ENCODE results near the gene ITIH3. TPM values are rescaled to one million over a fixed set of nuclear protein-coding genes. Genes with fewer than 3 reads are reported as not detected.
A peak's percentile ranks its signal among the peaks of the same experiment; 100 is the strongest.

The ITIH3 gene
- total RNA-seq, 6 experiments from 2014 or later: 742 to 1,822 (median 982) TPM

- H3K9me3 ChIP-seq: no peaks in the 10 kb centered on the region
- ATAC-seq: no peak
- no peak overlapping the region for H3K27ac ChIP-seq
- no peak overlapping the region for H3K4me3 ChIP-seq
- TF ChIP-seq CTCF (IDR thresholded peaks at IDR 0.05): no peak
- no peak for TF ChIP-seq POLR2A (IDR thresholded peaks at IDR 0.05)
- peaks cover 0 to 57% (median 18%) of the 10 kb centered on the region in 4 donors for H3K36me3 ChIP-seq
- no peak for DNase-seq
- no peaks in the 10 kb centered on the region for H3K27me3 ChIP-seq
- peaks cover 0 to 74% (median 33%) of the 10 kb centered on the region in 4 donors for H3K4me1 ChIP-seq
- intact Hi-C loops (cut with DNase I): no loop called here
- WGBS (ENCODE audit: insufficient coverage, low coverage, low lambda C conversion rate, missing lambda C conversion rate): 52% methylated on average over 3 of the region's 3 CpGs
Measured at GRCh38 chr3:52783211-52783555, 11.4 kb upstream of the ITIH3 start.

- TF ChIP-seq CTCF (IDR thresholded peaks at IDR 0.05) (no peak), POLR2A (IDR thresholded peaks at IDR 0.05) (no peak)
- no peaks in the 10 kb centered on the region for H3K9me3 ChIP-seq
- peaks cover 0 to 83% (median 32%) of the 10 kb centered on the region in 4 donors for H3K4me1 ChIP-seq
- no peak for ATAC-seq
- whole genome bisulfite sequencing (ENCODE audit: insufficient coverage, low coverage, low lambda C conversion rate, missing lambda C conversion rate): 83% methylated on average over 8 of the region's 18 CpGs
- H3K36me3 ChIP-seq: peaks cover 0 to 65% (median 22%) of the 10 kb centered on the region in 4 donors
- peak; percentile 18 to 43 (median 42) for DNase-seq
- H3K27me3 ChIP-seq: no peaks in the 10 kb centered on the region
- no peak overlapping the region for H3K4me3 ChIP-seq
- intact Hi-C loops (cut with DNase I): no loop called here
- H3K27ac ChIP-seq: no peak overlapping the region
Measured at GRCh38 chr3:52784021-52784621, 10.5 kb upstream of the ITIH3 start.

- Histone ChIP-seq H3K9me3 (no peaks in the 10 kb centered on the region), H3K36me3 (peaks cover 0 to 65% (median 27%) of the 10 kb centered on the region in 4 donors), H3K4me1 (peaks cover 0 to 81% (median 27%) of the 10 kb centered on the region in 4 donors), H3K4me3 (no peak overlapping the region), H3K27me3 (no peaks in the 10 kb centered on the region), H3K27ac (peak overlapping the region in 1 of 3 donors; percentile 70)
- TF ChIP-seq CTCF (IDR thresholded peaks at IDR 0.05): no peak
- no peak for TF ChIP-seq POLR2A (IDR thresholded peaks at IDR 0.05)
- peak in 2 of 3 donors; percentile 42 to 46 for DNase-seq
- intact Hi-C loops (cut with DNase I): no loop called here
- no peak for ATAC-seq
- WGBS (ENCODE audit: insufficient coverage, low coverage, low lambda C conversion rate, missing lambda C conversion rate): 81% methylated on average over 2 of the region's 5 CpGs
Measured at GRCh38 chr3:52784931-52785590, 9.5 kb upstream of the ITIH3 start.

GRCh38 chr3:52786330-52787215, 8.0 kb upstream of the ITIH3 start:
- whole genome bisulfite sequencing (ENCODE audit: insufficient coverage, low coverage, low lambda C conversion rate, missing lambda C conversion rate): 44% methylated on average over 10 of the region's 19 CpGs
- peak; percentile 38 to 82 (median 82) for DNase-seq
- ATAC-seq: peak; percentile 45 to 73 (median 64)
- H3K9me3 ChIP-seq: no peaks in the 10 kb centered on the region
- H3K4me3 ChIP-seq: no peak overlapping the region
- peaks cover 0 to 76% (median 27%) of the 10 kb centered on the region in 4 donors for H3K4me1 ChIP-seq
- no peak for TF ChIP-seq POLR2A (IDR thresholded peaks at IDR 0.05)
- TF ChIP-seq CTCF (IDR thresholded peaks at IDR 0.05): no peak
- intact Hi-C loops (cut with DNase I): no loop called here
- H3K36me3 ChIP-seq: peaks cover 0 to 66% (median 32%) of the 10 kb centered on the region in 4 donors
- H3K27ac ChIP-seq: peak overlapping the region in 1 of 3 donors; percentile 70
- H3K27me3 ChIP-seq: no peaks in the 10 kb centered on the region
